Osteocyte (in vitro differentiated cells): Measurements from ENCODE around the gene SP6. TPM values are rescaled to one million over a fixed set of nuclear protein-coding genes. Genes with fewer than 3 reads are reported as not detected.

Experiments
- DNase-seq: peaks from one replicate; pipeline ENCODE4 v3.0.0; 2021; ENCODE audit warnings: mixed read lengths; ENCODE audit not compliant: unreplicated experiment; ENCODE audit errors: extremely low spot score
- H3K27ac Mint-ChIP-seq: one replicate; pipeline ENCODE4 v1.8.0; 2021; ENCODE audit warnings: mild to moderate bottlenecking, mixed read lengths; ENCODE audit not compliant: unreplicated experiment
- H3K27me3 Mint-ChIP-seq: one replicate; pipeline ENCODE4 v1.8.0; 2021; ENCODE audit warnings: mixed read lengths; ENCODE audit not compliant: unreplicated experiment
- H3K36me3 Mint-ChIP-seq: one replicate; pipeline ENCODE4 v1.8.0; 2021; ENCODE audit warnings: mixed read lengths; ENCODE audit not compliant: unreplicated experiment
- H3K4me1 Mint-ChIP-seq: one replicate; pipeline ENCODE4 v1.8.0; 2021; ENCODE audit warnings: mixed read lengths; ENCODE audit not compliant: unreplicated experiment
- H3K4me3 Mint-ChIP-seq: one replicate; pipeline ENCODE4 v1.8.0; 2021; ENCODE audit warnings: mild to moderate bottlenecking, moderate library complexity, mixed read lengths; ENCODE audit not compliant: unreplicated experiment
- H3K9me3 Mint-ChIP-seq: one replicate; pipeline ENCODE4 v1.8.0; 2021; ENCODE audit warnings: mixed read lengths; ENCODE audit not compliant: unreplicated experiment
- CTCF ChIP-seq: fragments of 200-600 bp; sonication (generic); IDR thresholded peaks from 2 replicates; pipeline ENCODE4 v1.5.0; 2021; ENCODE audit warnings: antibody characterized with exemption, mild to moderate bottlenecking, moderate library complexity
- total RNA-seq: library from RNA; stranded (reverse); gene quantifications from 2 replicates; pipeline ENCODE4 v1.2.1, GENCODE V29; 2021

The SP6 gene
- total RNA-seq, 1 donor from 2014 or later = 0.16 TPM

GRCh38 chr17:47801906-47802305 lies 49.1 kb downstream of the SP6 start:
- H3K36me3 Mint-ChIP-seq = peaks cover under 1% of the 10 kb centered on the region
- peaks cover 23% of the 10 kb centered on the region for H3K27me3 Mint-ChIP-seq
- H3K4me1 Mint-ChIP-seq = no peaks in the 10 kb centered on the region
- H3K9me3 Mint-ChIP-seq = no peaks in the 10 kb centered on the region
- no peak overlapping the region for H3K27ac Mint-ChIP-seq
- TF ChIP-seq CTCF = no peak
- no peak for DNase-seq
- no peak overlapping the region for H3K4me3 Mint-ChIP-seq

GRCh38 chr17:47801176-47801765 lies 49.7 kb downstream of the SP6 start:
- Mint-ChIP-seq H3K4me1 (no peaks in the 10 kb centered on the region), H3K36me3 (no peaks in the 10 kb centered on the region), H3K27ac (no peak overlapping the region), H3K27me3 (peaks cover 23% of the 10 kb centered on the region), H3K4me3 (no peak overlapping the region), H3K9me3 (no peaks in the 10 kb centered on the region)
- DNase-seq = no peak
- no peak for TF ChIP-seq CTCF

- Mint-ChIP-seq H3K4me1 (no peaks in the 10 kb centered on the region), H3K27ac (no peak overlapping the region), H3K4me3 (no peak overlapping the region), H3K27me3 (peaks cover 29% of the 10 kb centered on the region), H3K9me3 (no peaks in the 10 kb centered on the region), H3K36me3 (no peaks in the 10 kb centered on the region)
- no peak for TF ChIP-seq CTCF
- DNase-seq = no peak
Observed at GRCh38 chr17:47800686-47801085, 50.3 kb downstream of the SP6 start.

- no peak for TF ChIP-seq CTCF
- H3K4me3 Mint-ChIP-seq = no peak overlapping the region
- H3K27ac Mint-ChIP-seq = no peak overlapping the region
- DNase-seq = no peak
- H3K27me3 Mint-ChIP-seq = peaks cover 44% of the 10 kb centered on the region
- H3K36me3 Mint-ChIP-seq = no peaks in the 10 kb centered on the region
- no peaks in the 10 kb centered on the region for H3K4me1 Mint-ChIP-seq
- no peaks in the 10 kb centered on the region for H3K9me3 Mint-ChIP-seq
Observed at GRCh38 chr17:47797797-47798196, 53.2 kb downstream of the SP6 start.

Other genes with a start within 250 kb of the SP6 start
- 301 and 304 TPM in 2 replicates for gene KPNB1, start 201.2 kb downstream of the SP6 start, total RNA-seq
- 16.5 and 17.4 TPM in 2 replicates for gene TBKBP1, start 157.0 kb downstream of the SP6 start, total RNA-seq
- not detected in 2 replicates for gene TBX21, start 117.9 kb downstream of the SP6 start, total RNA-seq
- gene OSBPL7, start 29.4 kb downstream of the SP6 start, total RNA-seq = 16.8 and 18.0 TPM in 2 replicates
- gene MRPL10, start 19.6 kb downstream of the SP6 start, total RNA-seq = 41.0 and 41.8 TPM in 2 replicates
- gene LRRC46, start 19.5 kb downstream of the SP6 start, total RNA-seq = 0.54 and 0.84 TPM in 2 replicates
- 25.4 and 25.6 TPM in 2 replicates for gene SCRN2, start 9.9 kb downstream of the SP6 start, total RNA-seq
- gene SP2, start 45.1 kb upstream of the SP6 start, total RNA-seq = 19.9 and 20.7 TPM in 2 replicates
- gene PNPO, start 90.4 kb upstream of the SP6 start, total RNA-seq = 9.0 and 9.2 TPM in 2 replicates
- gene PRR15L, start 106.7 kb upstream of the SP6 start, total RNA-seq = not detected in 2 replicates
- 136 and 148 TPM in 2 replicates for gene CDK5RAP3, start 120.0 kb upstream of the SP6 start, total RNA-seq
- gene COPZ2, start 186.6 kb upstream of the SP6 start, total RNA-seq = 49.4 and 53.4 TPM in 2 replicates
- gene NFE2L1, start 197.2 kb upstream of the SP6 start, total RNA-seq = 250 and 278 TPM in 2 replicates